ENCODE data around the gene NKX6-2.

DNA sequence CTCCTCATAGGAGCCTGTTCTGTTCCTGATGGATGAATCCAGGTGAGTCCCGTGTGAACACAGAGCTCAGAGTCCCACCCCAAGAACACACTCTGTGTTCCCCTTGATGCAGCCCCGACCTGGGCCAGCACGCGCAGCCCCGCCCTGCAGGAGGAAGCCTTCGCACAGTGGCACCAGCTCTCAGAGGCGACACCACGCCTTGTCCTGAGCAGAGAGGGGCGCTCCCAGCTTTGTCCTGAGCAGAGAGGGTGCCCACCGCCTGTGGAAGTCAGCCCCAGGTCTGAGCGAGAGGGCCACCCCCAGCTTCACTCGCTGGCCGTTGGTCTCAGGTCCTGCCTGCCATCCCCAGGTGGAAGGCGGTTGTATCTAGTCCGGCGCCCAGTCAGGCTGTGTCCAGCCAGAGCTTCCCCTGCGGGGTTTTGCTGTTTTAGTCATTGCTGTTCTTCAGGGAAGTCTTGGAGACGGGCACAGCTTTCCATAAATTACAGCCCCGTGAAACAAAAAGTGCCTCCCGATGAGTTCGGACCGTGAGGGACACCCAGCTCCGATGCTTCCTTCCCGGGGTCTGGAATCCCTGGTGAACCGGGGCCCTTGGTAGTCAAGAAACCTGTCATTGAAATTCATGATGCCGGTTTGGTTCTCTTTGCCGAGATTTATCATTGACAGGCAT, 43.6 kb downstream of the NKX6-2 start:
- TF ChIP-seq POLR2A (IDR thresholded peaks at IDR 0.05), result no peak
- TF ChIP-seq, protein P1, sequence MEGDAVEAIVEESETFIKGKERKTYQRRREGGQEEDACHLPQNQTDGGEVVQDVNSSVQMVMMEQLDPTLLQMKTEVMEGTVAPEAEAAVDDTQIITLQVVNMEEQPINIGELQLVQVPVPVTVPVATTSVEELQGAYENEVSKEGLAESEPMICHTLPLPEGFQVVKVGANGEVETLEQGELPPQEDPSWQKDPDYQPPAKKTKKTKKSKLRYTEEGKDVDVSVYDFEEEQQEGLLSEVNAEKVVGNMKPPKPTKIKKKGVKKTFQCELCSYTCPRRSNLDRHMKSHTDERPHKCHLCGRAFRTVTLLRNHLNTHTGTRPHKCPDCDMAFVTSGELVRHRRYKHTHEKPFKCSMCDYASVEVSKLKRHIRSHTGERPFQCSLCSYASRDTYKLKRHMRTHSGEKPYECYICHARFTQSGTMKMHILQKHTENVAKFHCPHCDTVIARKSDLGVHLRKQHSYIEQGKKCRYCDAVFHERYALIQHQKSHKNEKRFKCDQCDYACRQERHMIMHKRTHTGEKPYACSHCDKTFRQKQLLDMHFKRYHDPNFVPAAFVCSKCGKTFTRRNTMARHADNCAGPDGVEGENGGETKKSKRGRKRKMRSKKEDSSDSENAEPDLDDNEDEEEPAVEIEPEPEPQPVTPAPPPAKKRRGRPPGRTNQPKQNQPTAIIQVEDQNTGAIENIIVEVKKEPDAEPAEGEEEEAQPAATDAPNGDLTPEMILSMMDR (IDR thresholded peaks at IDR 0.05), result no peak

Measured in esophagus squamous epithelium (tissue), 4 donors.